NCI-H2196 (cell line): Measurements from ENCODE around the gene CERS6.
"Not testable (repeated sequence)": the region's sequence is repeated elsewhere in the genome, so short reads cannot be mapped to it uniquely, and the experiment has no call there.

Experiments
- DNase-seq: peaks from one replicate; lab custom pipeline; 2025; ENCODE audit not compliant: unreplicated experiment; lab: John Stamatoyannopoulos, UW

The CERS6 gene

DNA sequence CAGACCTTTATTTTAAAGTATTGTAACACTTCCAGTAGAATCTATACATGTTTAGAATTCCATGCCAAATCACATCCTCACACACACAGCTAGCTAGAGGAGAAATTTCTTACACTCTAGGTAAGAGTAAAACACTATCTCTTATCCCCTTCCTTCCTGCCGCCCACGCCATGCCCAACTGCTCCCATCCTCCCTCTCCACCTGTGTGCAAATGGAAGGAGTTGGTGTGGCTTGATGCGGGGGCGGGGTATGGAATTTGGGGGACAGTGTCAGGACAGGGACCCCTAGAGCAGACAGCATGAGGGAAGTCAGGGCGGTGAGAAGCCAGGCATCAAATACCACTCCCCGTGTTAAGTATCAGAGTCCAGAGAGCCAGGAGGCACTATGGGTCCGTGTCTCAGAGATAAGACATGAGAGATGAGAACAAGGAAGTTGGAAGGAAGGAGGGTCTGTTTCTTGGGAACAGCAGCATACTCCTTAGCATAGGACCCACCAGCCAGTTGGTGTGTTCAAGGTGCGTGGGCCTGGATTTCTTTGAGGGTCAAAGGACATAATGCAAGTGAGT lies 297.8 kb downstream of the CERS6 start:
- no peak for DNase-seq

DNA sequence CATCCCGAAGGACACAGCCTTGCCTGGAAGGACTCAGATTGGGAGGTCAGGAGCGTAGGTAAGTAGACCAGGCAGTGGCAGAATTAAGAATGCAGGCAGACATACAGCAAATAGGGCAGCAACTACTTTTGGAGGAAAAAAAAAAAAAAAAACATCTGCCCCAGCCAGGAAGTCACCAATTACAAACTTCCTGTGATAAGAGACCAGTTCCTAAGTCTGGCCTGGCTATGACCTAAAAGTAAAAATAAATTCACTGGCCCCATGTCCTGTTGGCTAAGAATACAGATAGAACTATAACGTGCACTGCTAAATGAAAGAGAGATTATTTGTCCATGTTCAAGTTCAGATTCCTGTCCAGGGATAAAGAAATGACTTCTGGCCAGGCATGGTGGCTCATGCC lies 301.2 kb downstream of the CERS6 start:
- DNase-seq = no peak

GRCh38 chr2:168758970-168759820 lies 303.1 kb downstream of the CERS6 start:
- DNase-seq = peak; percentile 44

- no peak for DNase-seq
Measured at GRCh38 chr2:168765401-168765800, 309.3 kb downstream of the CERS6 start.

- no peak for DNase-seq
Measured at GRCh38 chr2:168766600-168766999, 310.5 kb downstream of the CERS6 start.

DNA sequence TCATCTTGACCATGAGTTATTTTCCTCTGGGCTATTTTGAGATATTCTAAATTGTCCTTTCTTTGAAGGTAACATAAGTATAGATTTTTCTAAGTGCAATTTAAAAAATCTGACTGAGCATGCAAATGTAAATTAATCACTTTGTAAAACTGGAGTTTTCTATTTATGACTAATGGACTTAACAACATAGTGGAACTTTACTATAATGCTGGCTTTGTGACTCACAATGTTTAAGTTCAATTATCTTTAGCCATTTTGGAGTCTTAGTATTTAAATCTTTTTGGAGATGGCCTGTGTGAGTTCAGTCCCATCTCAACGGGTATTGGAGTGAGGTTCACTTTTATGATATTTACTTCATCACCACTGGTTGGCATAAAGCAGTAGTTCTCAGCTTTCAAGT lies 311.2 kb downstream of the CERS6 start:
- DNase-seq = no peak

DNA sequence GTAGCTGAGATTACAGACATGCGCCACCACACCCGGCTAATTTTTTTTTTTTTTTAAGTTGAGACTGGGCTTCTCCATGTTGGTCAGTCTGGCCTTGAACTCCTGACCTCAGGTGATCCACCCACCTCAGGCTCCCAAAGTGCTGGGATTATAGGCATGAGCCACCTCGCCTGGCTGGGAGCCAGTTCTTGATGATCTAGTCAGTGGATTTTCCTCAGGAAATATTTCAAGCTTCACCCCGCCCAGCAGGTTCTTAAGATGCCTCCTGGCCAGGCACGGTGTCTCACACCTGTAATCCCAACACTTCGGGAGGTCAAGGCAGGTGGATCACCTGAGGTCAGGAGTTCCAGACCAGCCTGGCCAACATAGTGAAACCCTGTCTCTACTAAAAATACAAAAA lies 312.3 kb downstream of the CERS6 start:
- DNase-seq = not testable (repeated sequence)

DNA sequence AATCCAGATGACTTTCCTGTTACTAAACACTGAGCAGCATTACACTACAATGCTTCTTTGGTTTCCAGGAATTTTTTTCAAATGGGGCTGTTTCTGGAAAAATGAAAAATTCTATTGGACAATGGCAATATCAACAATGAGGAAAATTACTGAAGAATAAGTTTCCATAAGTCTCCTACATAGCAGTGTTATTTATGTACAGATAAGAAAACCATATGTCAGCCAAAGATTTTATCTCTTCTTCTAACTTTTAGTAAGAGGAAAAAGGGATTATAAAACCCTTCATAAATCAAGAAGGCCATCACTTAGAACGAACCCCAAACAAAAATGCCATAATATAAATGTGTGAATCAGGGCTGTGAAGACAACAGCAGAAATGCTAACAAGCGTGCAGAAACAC lies 314.7 kb downstream of the CERS6 start:
- DNase-seq = no peak

DNA sequence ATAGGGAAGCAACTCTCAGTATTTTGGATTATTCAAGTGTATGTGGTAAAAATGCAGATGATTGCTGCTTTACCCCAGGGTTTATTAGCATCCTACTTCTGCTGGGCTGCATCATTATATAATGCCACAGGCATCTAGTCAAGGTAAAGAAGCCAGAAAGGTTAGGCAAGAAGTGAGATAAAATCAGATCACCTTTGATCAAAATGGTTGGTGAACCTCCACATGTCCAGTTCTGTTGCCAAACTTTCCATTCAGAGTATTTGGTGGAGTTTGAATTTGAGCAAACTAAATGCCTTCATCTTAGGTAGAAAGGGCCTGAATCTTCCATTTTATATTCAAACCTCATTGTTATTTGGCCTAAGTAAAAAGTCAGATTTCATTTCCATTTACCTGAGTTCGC lies 316.6 kb downstream of the CERS6 start:
- no peak for DNase-seq

DNA sequence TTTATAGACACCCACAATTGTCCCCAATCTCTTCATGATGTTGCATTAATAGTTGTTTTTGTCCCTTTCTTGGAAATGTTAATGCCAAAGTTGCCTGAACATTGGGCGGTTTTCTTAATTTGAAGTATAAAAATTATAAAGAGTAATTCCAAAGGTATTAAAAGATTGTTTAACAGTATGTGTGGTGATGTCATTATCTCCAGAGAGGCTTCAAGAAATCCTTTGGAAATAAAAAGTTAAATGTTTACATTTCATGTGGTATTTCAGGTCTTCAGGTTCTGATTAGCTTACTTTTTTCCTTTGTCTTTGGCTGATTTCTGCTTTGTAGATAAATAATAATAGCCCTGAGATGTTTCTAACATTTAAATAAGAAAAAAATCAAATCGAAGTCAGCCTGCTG lies 317.1 kb downstream of the CERS6 start:
- DNase-seq = no peak

DNA sequence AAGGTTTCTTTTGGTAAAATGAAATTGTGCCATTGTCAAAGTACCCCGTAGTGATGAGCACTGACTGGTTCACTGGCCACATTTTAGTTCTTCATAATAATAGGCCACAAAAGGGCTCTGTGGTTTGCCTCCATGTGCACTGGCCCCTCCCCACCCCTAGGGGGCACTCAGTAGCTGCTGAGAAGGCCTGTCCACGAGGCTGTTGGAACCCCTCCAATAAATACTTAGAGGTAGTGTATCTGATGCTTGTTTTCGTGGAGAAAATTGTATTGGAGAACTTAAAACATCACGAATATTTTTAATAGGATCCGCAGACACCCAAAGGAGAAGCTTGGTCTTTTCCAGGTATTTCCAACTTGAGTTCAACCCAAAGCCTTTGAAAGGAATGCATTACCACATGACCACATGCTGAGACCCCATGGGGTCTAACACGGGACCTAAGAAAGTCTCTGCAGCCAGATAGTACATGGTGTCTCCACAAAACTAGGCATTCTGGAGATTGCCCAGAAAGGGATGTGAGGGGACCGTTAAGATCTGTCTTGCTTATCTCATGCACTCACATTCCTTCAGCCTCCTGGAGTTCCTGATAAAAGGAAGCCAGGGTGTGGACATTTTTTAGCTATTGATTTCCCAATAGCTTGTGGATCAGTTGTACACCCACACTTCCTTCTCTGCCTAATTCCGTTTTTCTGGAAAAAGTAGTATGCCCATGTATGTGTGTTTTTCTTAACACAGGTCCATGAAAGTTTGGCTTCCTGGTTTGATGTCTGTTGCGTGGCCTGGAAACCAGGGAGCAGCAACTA lies 317.8 kb downstream of the CERS6 start:
- DNase-seq = peak; percentile 66

DNA sequence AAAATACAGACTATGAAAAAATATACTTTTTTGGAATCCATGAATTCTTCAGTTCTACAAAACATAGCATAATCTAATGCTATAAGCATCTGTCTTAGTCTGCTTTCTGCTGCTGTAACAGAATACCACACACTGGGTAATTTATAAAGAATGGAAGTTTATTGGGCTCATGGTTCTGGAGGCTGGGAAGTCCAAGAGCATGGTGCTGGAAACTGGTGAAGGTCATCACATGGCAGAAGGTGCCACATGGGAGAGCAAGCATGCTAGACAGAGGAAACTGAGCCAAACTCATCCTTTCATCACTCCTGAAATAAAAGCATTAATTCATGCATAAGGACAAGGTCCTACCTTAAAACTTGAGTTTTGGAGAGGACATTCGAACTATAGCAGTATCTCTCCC lies 319.8 kb downstream of the CERS6 start:
- no peak for DNase-seq

DNA sequence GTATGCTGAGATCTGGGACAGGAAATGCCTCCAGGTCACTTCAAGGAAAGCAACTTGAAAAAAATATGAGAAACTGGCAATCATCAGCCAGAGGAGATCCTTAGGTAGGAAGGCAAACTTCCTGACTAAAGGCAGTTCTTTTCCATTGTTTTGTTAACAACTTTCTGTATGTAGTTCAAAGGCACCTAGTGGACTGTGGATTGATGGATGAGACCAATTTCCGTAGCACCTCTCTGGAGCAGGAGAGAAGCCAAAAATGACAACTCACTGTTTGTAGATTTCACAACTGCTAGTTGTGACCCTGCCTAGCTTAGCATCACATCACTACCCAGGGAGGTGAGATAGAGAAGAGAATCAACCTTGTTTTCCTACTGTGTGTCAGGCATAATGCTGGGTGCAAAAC lies 324.6 kb downstream of the CERS6 start:
- no peak for DNase-seq

GRCh38 chr2:168781191-168781817 lies 325.2 kb downstream of the CERS6 start:
- no peak for DNase-seq

DNA sequence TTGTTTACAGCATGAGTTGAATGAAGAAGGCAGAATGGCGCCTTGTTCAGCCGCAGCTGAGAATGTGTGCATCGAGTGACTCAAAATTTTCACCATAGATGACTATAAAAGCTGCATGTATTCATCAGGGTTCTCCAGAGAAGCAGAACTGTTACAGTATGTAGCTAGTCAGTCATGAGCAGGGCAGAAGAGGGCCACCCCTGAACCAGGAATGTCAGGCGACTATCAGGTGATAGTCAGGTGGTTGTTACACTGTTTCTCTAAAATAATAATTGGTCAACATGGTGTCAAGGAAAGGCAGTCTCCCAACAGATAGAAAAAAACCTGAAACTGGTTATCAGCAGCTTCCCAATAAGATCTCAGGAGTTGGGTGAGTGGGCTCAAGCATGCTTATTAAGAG lies 326.2 kb downstream of the CERS6 start:
- no peak for DNase-seq

DNA sequence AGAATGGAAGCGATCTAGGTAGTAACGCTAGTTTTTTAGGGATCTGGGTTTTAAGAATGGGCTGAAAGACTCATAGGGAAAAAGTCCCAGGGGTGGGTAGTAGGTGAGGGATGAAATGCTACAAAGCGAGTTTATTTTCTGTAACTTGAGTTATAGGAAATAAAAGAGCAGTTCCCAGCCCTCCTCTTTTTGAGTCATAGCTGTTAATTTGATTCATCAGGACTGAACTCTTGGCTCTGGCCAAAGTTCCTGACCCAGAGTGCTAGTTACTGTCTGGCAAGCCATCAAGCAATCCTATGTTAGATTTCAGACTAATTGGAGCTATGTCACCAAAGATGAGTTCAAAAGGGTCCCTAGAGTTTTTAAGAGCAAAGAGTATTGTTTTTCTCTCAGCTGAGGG lies 328.9 kb downstream of the CERS6 start:
- no peak for DNase-seq

GRCh38 chr2:168787098-168787781 lies 331.2 kb downstream of the CERS6 start:
- no peak for DNase-seq

DNA sequence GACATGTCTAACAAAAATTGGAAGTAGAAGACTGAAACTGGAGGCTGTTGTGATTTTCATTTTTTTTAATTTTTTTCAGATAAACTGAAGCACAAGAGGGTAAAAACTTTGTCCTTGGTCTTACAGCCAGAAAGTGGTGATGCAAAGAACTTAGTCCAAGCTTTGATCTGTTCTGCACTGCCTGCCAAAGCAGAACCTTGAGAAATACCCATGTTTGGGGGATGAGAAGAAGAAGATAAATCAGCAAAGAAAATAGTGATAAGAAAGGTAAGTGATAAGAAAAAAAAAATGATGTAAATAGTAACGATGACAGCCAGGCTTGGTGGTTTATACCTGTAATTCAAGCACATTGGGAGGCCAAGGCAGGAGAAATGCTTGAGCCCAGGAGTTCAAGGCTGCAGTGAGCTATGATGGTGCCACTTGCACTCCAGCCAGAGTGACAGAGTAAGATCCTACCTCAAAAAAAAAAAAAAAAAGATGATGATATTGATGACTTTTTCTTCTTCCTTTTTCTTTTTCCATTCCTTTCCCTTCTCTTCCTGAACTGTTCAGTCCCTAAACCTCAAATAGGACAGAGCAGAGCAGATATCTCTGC lies 331.8 kb downstream of the CERS6 start:
- no peak for DNase-seq

DNA sequence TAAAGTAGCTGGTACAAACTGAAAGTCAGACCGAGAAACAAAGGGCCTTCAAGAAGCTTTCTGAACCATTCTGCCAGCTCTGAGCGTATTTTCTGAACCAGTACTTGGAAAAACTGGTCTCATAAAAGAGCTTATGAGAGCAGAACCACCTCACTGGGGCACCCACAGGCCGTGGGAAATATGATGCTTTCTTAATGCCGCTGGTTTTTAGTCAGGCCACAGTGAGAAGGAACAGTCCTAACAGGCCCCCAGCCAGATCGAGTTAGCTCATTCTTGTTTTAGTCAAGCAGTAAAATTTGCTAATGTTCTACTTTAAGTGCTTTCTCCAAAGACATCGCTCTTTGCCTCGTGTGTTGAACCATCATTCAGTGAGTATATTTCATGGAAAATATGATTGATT lies 333.7 kb downstream of the CERS6 start:
- no peak for DNase-seq

DNA sequence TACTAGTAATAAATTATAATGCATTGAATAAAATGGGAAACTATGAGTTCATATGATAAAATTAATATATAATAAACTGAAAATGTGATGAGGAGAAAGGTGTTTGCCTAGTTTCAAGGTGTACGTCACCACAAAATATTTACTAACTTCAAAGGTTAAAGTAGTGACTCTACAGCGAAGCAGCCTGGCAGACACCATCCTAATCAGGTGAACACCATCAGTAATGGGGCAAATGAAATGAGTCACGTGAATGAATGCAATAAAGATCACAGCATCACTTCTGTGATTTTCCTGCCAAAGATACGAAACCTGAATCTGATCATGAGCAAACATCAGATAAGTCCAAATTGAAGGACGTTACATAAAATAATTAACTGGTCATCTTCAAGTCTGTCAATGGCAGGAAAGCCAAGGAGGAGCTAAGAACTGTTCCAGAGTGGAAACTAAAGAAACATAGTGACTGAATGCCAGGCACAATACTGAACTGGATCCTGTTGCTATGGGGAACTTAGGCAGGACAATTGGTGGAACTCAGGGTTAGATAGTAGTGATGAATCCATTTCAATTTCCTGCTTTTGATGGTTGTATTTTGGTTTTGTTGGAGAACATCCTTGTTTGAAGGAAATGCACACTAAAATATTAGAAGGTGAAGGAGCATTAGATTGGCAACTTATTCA lies 334.3 kb downstream of the CERS6 start:
- DNase-seq = no peak
